ENCODE data around the gene RBM23. TPM values are rescaled to one million over a fixed set of nuclear protein-coding genes. Genes with fewer than 3 reads are reported as not detected.

The RBM23 gene
- total RNA-seq, 2 donors from 2014 or later = 170 to 463 TPM

GRCh38 chr14:22897357-22897756 is 21.6 kb downstream of the RBM23 start:
- H3K36me3 ChIP-seq = peaks cover 13 to 14% of the 10 kb centered on the region in 2 donors
- no peaks in the 10 kb centered on the region for H3K27me3 ChIP-seq (replicated peaks; ENCODE audit: insufficient read depth)
- no peak overlapping the region for H3K4me3 ChIP-seq
- H3K4me1 ChIP-seq (replicated peaks) = no peaks in the 10 kb centered on the region
- intact Hi-C loops (cut with DNase I) = no loop called here
- H3K9me3 ChIP-seq = no peaks in the 10 kb centered on the region
- DNase-seq (ENCODE audit: low spot score) = no peak
- TF ChIP-seq CTCF (IDR thresholded peaks at IDR 0.05) (no peak), POLR2AphosphoS5 (IDR thresholded peaks at IDR 0.05) (no peak), POLR2A (IDR thresholded peaks at IDR 0.05) (no peak)
- 94% methylated on average over 1 of the region's 1 CpG for WGBS
- H3K27ac ChIP-seq = no peak overlapping the region

- no peak for DNase-seq (ENCODE audit: low spot score)
- no peaks in the 10 kb centered on the region for H3K4me1 ChIP-seq (replicated peaks)
- peaks cover 10% of the 10 kb centered on the region in 2 donors for H3K36me3 ChIP-seq
- H3K4me3 ChIP-seq = no peak overlapping the region
- intact Hi-C loops (cut with DNase I) = no loop called here
- H3K27ac ChIP-seq = no peak overlapping the region
- WGBS = 73% methylated on average over 3 of the region's 3 CpGs
- TF ChIP-seq CTCF (IDR thresholded peaks at IDR 0.05) (no peak), POLR2A (IDR thresholded peaks at IDR 0.05) (no peak), POLR2AphosphoS5 (IDR thresholded peaks at IDR 0.05) (no peak)
- H3K9me3 ChIP-seq = no peaks in the 10 kb centered on the region
- H3K27me3 ChIP-seq (replicated peaks; ENCODE audit: insufficient read depth) = no peaks in the 10 kb centered on the region
Observed at GRCh38 chr14:22896760-22897159, 22.2 kb downstream of the RBM23 start.

- H3K36me3 ChIP-seq = peaks cover 6% of the 10 kb centered on the region in 2 donors
- WGBS = 51% methylated on average over 5 of the region's 5 CpGs
- no peak overlapping the region for H3K27ac ChIP-seq
- H3K9me3 ChIP-seq = no peaks in the 10 kb centered on the region
- H3K4me3 ChIP-seq = no peak overlapping the region
- no peaks in the 10 kb centered on the region for H3K27me3 ChIP-seq (replicated peaks; ENCODE audit: insufficient read depth)
- H3K4me1 ChIP-seq (replicated peaks) = no peaks in the 10 kb centered on the region
- TF ChIP-seq POLR2AphosphoS5 (IDR thresholded peaks at IDR 0.05) = no peak
- TF ChIP-seq CTCF (IDR thresholded peaks at IDR 0.05) = no peak
- intact Hi-C loops (cut with DNase I) = no loop called here
- DNase-seq (ENCODE audit: low spot score) = no peak
Observed at GRCh38 chr14:22896356-22896755, 22.6 kb downstream of the RBM23 start.

GRCh38 chr14:22895402-22895801 is 23.5 kb downstream of the RBM23 start:
- WGBS = 100% methylated on average over 1 of the region's 1 CpG
- H3K9me3 ChIP-seq = no peaks in the 10 kb centered on the region
- DNase-seq (ENCODE audit: low spot score) = no peak

More at GRCh38 chr14:22895402-22895801, 23.5 kb downstream of the RBM23 start:
- intact Hi-C loops (cut with DNase I) = no loop called here
- Histone ChIP-seq H3K27me3 (replicated peaks; ENCODE audit: insufficient read depth) (no peaks in the 10 kb centered on the region), H3K27ac (no peak overlapping the region), H3K36me3 (no peaks in the 10 kb centered on the region), H3K4me1 (replicated peaks) (no peaks in the 10 kb centered on the region), H3K4me3 (no peak overlapping the region)
- TF ChIP-seq CTCF (IDR thresholded peaks at IDR 0.05) = no peak
- TF ChIP-seq POLR2A (IDR thresholded peaks at IDR 0.05) = no peak
- no peak for TF ChIP-seq POLR2AphosphoS5 (IDR thresholded peaks at IDR 0.05)

Measured in prostate gland (tissue), 2 donors.